Loucy (cell line): ENCODE results near the gene DNPEP.

ENCODE experiments used
- EZH2phosphoT487 ChIP-seq: fragments of 200-600 bp; IDR thresholded peaks from 2 replicates; pipeline ENCODE4 v1.6.1; 2018; ENCODE audit warnings: antibody characterized with exemption, mild to moderate bottlenecking, moderate library complexity, borderline replicate concordance
- TF ChIP-seq, protein P1 (sequence below): fragments of 200-600 bp; sonication (generic); conservative IDR thresholded peaks from 2 replicates; pipeline ENCODE4 v1.5.1; 2014; ENCODE audit warnings: mild to moderate bottlenecking, antibody characterized with exemption, low read length

DNA sequence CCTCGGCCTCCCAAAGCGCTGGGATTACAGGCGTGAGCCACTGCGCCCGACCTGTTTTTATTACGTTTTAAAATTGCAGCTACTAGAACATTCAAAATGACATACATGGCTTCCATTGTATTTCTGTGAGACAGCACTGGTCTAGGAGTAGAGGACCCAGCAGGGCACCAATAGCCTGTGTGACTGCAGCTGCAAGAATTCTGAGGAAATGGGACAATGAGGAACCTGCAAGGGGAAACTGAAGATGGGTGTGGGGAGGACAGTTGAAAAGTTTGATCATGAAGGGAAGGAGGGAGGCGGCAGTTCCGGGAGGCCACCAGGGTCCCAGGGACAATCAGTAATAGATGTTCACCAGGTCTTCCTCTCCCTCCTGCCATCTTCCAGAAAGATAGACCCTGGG lies 13.9 kb upstream of the DNPEP start:
- TF ChIP-seq, protein P1, sequence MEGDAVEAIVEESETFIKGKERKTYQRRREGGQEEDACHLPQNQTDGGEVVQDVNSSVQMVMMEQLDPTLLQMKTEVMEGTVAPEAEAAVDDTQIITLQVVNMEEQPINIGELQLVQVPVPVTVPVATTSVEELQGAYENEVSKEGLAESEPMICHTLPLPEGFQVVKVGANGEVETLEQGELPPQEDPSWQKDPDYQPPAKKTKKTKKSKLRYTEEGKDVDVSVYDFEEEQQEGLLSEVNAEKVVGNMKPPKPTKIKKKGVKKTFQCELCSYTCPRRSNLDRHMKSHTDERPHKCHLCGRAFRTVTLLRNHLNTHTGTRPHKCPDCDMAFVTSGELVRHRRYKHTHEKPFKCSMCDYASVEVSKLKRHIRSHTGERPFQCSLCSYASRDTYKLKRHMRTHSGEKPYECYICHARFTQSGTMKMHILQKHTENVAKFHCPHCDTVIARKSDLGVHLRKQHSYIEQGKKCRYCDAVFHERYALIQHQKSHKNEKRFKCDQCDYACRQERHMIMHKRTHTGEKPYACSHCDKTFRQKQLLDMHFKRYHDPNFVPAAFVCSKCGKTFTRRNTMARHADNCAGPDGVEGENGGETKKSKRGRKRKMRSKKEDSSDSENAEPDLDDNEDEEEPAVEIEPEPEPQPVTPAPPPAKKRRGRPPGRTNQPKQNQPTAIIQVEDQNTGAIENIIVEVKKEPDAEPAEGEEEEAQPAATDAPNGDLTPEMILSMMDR: no peak
- TF ChIP-seq EZH2phosphoT487: no peak
